WTC11 (cell line): ENCODE results near the gene LDLRAD2.

ENCODE experiments used
- STAT6 ChIP-seq: sonication (generic); formaldehyde crosslinking; conservative IDR thresholded peaks from 2 replicates; pipeline ENCODE4 v1.8.1; 2023; ENCODE audit warnings: mild to moderate bottlenecking, low read depth, missing genetic modification reagents, moderate library complexity
- ZBTB43 ChIP-seq: sonication (generic); formaldehyde crosslinking; IDR thresholded peaks from 2 replicates; pipeline ENCODE4 v1.8.1; 2023; ENCODE audit warnings: mild to moderate bottlenecking, missing genetic modification reagents
- TF ChIP-seq, protein P1 (sequence below): fragments of 200-600 bp; IDR thresholded peaks from 2 replicates; pipeline ENCODE4 v1.8.0; 2022; ENCODE audit warnings: antibody characterized with exemption

DNA sequence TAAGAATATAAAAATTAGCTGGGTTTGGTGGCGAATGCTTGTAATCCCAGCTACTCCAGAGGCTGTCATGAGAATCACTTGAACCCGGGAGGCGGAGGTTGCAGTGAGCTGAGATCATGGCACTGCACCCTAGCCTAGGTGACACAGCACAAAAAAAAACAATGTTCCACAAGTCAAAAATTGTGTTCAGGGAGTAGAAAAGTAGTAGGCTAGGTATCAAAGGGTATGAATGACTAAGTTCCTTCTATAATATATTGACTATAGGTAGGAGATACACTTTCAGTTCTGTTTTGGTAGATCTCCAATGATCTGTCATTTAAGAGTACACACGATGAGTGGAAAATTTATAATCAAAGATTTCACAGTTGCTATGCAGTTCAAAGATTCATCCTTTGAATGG lies 45.9 kb upstream of the LDLRAD2 start:
- TF ChIP-seq ZBTB43 (CRISPR knock-in tag): no peak
- TF ChIP-seq, protein P1, sequence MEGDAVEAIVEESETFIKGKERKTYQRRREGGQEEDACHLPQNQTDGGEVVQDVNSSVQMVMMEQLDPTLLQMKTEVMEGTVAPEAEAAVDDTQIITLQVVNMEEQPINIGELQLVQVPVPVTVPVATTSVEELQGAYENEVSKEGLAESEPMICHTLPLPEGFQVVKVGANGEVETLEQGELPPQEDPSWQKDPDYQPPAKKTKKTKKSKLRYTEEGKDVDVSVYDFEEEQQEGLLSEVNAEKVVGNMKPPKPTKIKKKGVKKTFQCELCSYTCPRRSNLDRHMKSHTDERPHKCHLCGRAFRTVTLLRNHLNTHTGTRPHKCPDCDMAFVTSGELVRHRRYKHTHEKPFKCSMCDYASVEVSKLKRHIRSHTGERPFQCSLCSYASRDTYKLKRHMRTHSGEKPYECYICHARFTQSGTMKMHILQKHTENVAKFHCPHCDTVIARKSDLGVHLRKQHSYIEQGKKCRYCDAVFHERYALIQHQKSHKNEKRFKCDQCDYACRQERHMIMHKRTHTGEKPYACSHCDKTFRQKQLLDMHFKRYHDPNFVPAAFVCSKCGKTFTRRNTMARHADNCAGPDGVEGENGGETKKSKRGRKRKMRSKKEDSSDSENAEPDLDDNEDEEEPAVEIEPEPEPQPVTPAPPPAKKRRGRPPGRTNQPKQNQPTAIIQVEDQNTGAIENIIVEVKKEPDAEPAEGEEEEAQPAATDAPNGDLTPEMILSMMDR: no peak
- no peak for TF ChIP-seq STAT6 (CRISPR knock-in tag)
